ENCODE measurements around the gene SLC16A9. TPM values are rescaled to one million over a fixed set of nuclear protein-coding genes. Genes with fewer than 3 reads are reported as not detected.

Gene SLC16A9
- total and polyA plus RNA-seq, 8 donors = 0.32 to 7.4 (median 1.5) TPM

DNA sequence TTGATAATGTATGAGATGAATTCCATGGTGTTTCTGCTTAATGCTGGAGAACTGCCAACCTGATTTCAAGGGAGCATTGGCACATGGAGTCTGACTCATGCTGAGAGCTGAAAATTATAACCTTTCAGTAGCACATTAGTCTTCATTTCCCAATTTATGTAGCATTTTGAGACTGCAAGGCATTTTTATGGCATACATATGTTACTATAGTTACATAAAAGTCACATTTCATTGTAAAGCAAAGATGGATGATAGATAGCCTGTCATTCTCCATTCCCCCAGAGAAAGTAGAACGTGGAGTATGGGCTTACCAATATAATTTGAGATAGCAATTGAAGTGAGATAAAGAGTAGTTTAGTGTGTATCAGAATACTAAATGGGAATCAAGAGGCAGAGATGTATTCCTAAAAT, 103.1 kb downstream of the SLC16A9 start:
- no peak overlapping the region for H3K4me3 ChIP-seq
- H3K9me3 ChIP-seq = no peaks in the 10 kb centered on the region
- H3K27me3 ChIP-seq = no peaks in the 10 kb centered on the region
- no peak for FAIRE-seq
- no peak for DNase-seq
- ATAC-seq = no peak
- H3K36me3 ChIP-seq = no peaks in the 10 kb centered on the region
- 49 to 58% methylated on average over 1 of the region's 1 CpG for WGBS, 2 donors
- H3K4me1 ChIP-seq = no peaks in the 10 kb centered on the region
- H3K27ac ChIP-seq = no peak overlapping the region
- intact Hi-C loops (cut with DNase I) = no loop called here
- TF ChIP-seq, protein P1, sequence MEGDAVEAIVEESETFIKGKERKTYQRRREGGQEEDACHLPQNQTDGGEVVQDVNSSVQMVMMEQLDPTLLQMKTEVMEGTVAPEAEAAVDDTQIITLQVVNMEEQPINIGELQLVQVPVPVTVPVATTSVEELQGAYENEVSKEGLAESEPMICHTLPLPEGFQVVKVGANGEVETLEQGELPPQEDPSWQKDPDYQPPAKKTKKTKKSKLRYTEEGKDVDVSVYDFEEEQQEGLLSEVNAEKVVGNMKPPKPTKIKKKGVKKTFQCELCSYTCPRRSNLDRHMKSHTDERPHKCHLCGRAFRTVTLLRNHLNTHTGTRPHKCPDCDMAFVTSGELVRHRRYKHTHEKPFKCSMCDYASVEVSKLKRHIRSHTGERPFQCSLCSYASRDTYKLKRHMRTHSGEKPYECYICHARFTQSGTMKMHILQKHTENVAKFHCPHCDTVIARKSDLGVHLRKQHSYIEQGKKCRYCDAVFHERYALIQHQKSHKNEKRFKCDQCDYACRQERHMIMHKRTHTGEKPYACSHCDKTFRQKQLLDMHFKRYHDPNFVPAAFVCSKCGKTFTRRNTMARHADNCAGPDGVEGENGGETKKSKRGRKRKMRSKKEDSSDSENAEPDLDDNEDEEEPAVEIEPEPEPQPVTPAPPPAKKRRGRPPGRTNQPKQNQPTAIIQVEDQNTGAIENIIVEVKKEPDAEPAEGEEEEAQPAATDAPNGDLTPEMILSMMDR (IDR thresholded peaks at IDR 0.05) = no peak

DNA sequence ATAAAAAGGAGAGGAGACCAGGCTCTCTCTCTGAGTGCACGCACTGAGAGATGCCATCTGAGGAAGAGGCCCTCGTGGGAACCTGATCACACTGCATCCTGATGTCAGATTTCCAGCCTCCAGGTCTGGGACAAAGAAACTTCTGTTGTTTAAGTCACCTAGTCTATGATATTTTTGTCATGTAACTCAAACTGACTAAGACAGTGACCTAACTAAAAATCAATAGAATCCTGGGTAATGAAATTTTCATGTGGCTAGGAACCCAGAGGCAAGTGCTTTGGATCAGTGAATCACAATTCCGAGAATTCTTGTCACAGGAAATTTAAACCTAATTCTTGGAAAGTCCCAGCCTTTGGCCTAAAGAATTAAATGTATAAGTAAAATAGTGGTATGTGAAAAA, 107.7 kb downstream of the SLC16A9 start:
- no peak for DNase-seq
- no peak for FAIRE-seq
- Histone ChIP-seq H3K36me3 (no peaks in the 10 kb centered on the region), H3K27me3 (no peaks in the 10 kb centered on the region), H3K9me3 (no peaks in the 10 kb centered on the region), H3K27ac (no peak overlapping the region), H3K4me1 (no peaks in the 10 kb centered on the region), H3K4me3 (no peak overlapping the region)
- TF ChIP-seq, protein P1 (IDR thresholded peaks at IDR 0.05) = no peak
- intact Hi-C loops (cut with DNase I) = no loop called here
- no peak for ATAC-seq
- WGBS, 2 donors = 64 to 75% methylated on average over 3 of the region's 3 CpGs

Other genes with a start within 250 kb of the SLC16A9 start
- gene MRLN, start 43.6 kb upstream of the SLC16A9 start, total RNA-seq = 1 to 10 TPM in 4 of 6 donors, not detected in 2; 1.3 to 2.1 (median 1.4) TPM
- gene MRLN, start 43.6 kb upstream of the SLC16A9 start, polyA plus RNA-seq = 10 to 100 TPM; 13.3 to 30.5 TPM
- 10 to 100 TPM; 24.7 to 53.1 (median 29.6) TPM for gene CCDC6, start 196.7 kb upstream of the SLC16A9 start, total RNA-seq
- gene CCDC6, start 196.7 kb upstream of the SLC16A9 start, polyA plus RNA-seq = 10 to 100 TPM in 1 of 2 donors, 1 to 10 TPM in 1; 8.3 to 12.7 TPM

All from pancreas (tissue), 10 donors.